Stimulated activated CD4-positive, alpha-beta T cell treated with anti-CD3 and anti-CD28 coated beads, TNF-alpha, amount 100 ng/mL, for 4 hours (primary cell): Measurements from ENCODE around the gene NUBP2.
"Not testable (repeated sequence)": the region's sequence is repeated elsewhere in the genome, so short reads cannot be mapped to it uniquely, and the experiment has no call there.

Experiments used
- DNase-seq, 3 experiments: peaks; one replicate each; pipeline ENCODE4 v3.0.0-alpha.2; 2020; ENCODE audit warnings: low read depth in 3 of 3

Gene NUBP2

GRCh38 chr16:1784977-1785845 lies 2.5 kb downstream of the NUBP2 start:
- DNase-seq = no peak

- DNase-seq = no peak
These were observed 3.0 kb downstream of the NUBP2 start for GRCh38 chr16:1785846-1786170.

GRCh38 chr16:1786242-1787055 lies 3.7 kb downstream of the NUBP2 start:
- no peak for DNase-seq

GRCh38 chr16:1787056-1787321 lies 4.2 kb downstream of the NUBP2 start:
- DNase-seq = no peak

GRCh38 chr16:1787322-1788094 lies 4.7 kb downstream of the NUBP2 start:
- no peak for DNase-seq

GRCh38 chr16:1788095-1788707 lies 5.4 kb downstream of the NUBP2 start:
- DNase-seq = no peak

GRCh38 chr16:1788708-1789100 lies 5.9 kb downstream of the NUBP2 start:
- DNase-seq = no peak

GRCh38 chr16:1789643-1790045 lies 6.9 kb downstream of the NUBP2 start:
- DNase-seq = no peak

GRCh38 chr16:1790261-1790610 lies 7.5 kb downstream of the NUBP2 start:
- no peak for DNase-seq

GRCh38 chr16:1790611-1791255 lies 8.0 kb downstream of the NUBP2 start:
- DNase-seq = no peak

- DNase-seq = no peak
These were observed 8.6 kb downstream of the NUBP2 start for GRCh38 chr16:1791256-1791942.

- no peak for DNase-seq
These were observed 9.4 kb downstream of the NUBP2 start for GRCh38 chr16:1791943-1792812.

- no peak for DNase-seq
These were observed 10.2 kb downstream of the NUBP2 start for GRCh38 chr16:1792836-1793577.

GRCh38 chr16:1793578-1794220 lies 10.9 kb downstream of the NUBP2 start, which contains the start of gene IGFALS:
Gene IGFALS, minus strand, starts transcription at chr16:1793705. Its CDS starts 53 bp downstream, at chr16:1793652.
- DNase-seq = no peak

GRCh38 chr16:1794221-1794871 lies 11.6 kb downstream of the NUBP2 start:
- no peak for DNase-seq

- no peak for DNase-seq
These were observed 12.3 kb downstream of the NUBP2 start for GRCh38 chr16:1794908-1795666.

- not testable (repeated sequence) for DNase-seq
These were observed 16.5 kb downstream of the NUBP2 start for GRCh38 chr16:1799263-1799662.
